ENCODE data around the gene PPP2R3B.
"Not testable (repeated sequence)": the region's sequence is repeated elsewhere in the genome, so short reads cannot be mapped to it uniquely, and the experiment has no call there.

The PPP2R3B gene

GRCh38 chrX:433771-434170 is 47.1 kb upstream of the PPP2R3B start:
- H2AFZ ChIP-seq (ENCODE audit: low read depth, low read length) = no peak overlapping the region
- H3K27me3 ChIP-seq (ENCODE audit: insufficient read depth, low read length, poor library complexity) = no peaks in the 10 kb centered on the region
- no peak for DNase-seq
- H3K9ac ChIP-seq (ENCODE audit: low read depth, low read length) = no peak overlapping the region
- no peaks in the 10 kb centered on the region for H3K9me3 ChIP-seq (ENCODE audit: insufficient read depth, low read length, severe bottlenecking)
- H3K4me2 ChIP-seq (ENCODE audit: insufficient read depth, low read length) = no peak overlapping the region
- TF ChIP-seq EZH2 (IDR thresholded peaks at IDR 0.05; ENCODE audit: borderline replicate concordance, low read depth, low read length, severe bottlenecking) (no peak), CTCF (IDR thresholded peaks at IDR 0.05; ENCODE audit: borderline replicate concordance, extremely low read depth, low read length, poor library complexity, severe bottlenecking) (no peak)
- H3K4me3 ChIP-seq (ENCODE audit: low read depth in 1 of 2, low read length in 2 of 2) = no peak overlapping the region
- no peaks in the 10 kb centered on the region for H4K20me1 ChIP-seq (ENCODE audit: insufficient read depth, low read length)
- H3K27ac ChIP-seq (ENCODE audit: low read length) = no peak overlapping the region
- H3K36me3 ChIP-seq (ENCODE audit: insufficient read depth, low read length) = no peaks in the 10 kb centered on the region
- no peak for ATAC-seq (ENCODE audit: insufficient read depth, low read depth)
- H3K79me2 ChIP-seq (ENCODE audit: insufficient read depth, low read length) = no peaks in the 10 kb centered on the region
- H3K4me1 ChIP-seq (ENCODE audit: insufficient read depth, low read length) = no peaks in the 10 kb centered on the region

DNA sequence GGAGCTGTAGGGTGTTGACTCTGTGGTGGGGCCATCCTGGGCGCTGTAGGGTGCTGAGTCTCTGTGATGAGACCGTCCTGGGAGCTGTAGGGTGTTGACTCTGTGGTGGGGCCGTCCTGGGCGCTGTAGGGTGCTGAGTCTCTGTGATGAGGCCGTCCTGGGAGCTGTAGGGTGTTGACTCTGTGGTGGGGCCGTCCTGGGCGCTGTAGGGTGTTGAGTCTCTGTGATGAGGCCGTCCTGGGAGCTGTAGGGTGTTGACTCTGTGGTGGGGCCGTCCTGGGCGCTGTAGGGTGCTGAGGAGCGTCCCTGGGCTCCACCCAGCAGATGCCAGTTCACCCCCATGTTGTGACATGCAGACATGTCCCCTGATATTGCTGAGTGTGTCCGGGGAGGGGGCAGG is 46.0 kb upstream of the PPP2R3B start:
- H3K27ac ChIP-seq (ENCODE audit: low read length); H3K36me3 ChIP-seq (ENCODE audit: insufficient read depth, low read length); DNase-seq; H3K9me3 ChIP-seq (ENCODE audit: insufficient read depth, low read length, severe bottlenecking); H3K4me2 ChIP-seq (ENCODE audit: insufficient read depth, low read length); H3K4me3 ChIP-seq (ENCODE audit: low read depth in 1 of 2, low read length in 2 of 2); ATAC-seq (ENCODE audit: insufficient read depth, low read depth); H3K27me3 ChIP-seq (ENCODE audit: insufficient read depth, low read length, poor library complexity); H2AFZ ChIP-seq (ENCODE audit: low read depth, low read length); H3K79me2 ChIP-seq (ENCODE audit: insufficient read depth, low read length); H3K4me1 ChIP-seq (ENCODE audit: insufficient read depth, low read length); H4K20me1 ChIP-seq (ENCODE audit: insufficient read depth, low read length); H3K9ac ChIP-seq (ENCODE audit: low read depth, low read length): not testable (repeated sequence)

- Histone ChIP-seq H3K4me1 (ENCODE audit: insufficient read depth, low read length) (no peaks in the 10 kb centered on the region), H3K27ac (ENCODE audit: low read length) (no peak overlapping the region)
Measured at GRCh38 chrX:431492-432111, 44.9 kb upstream of the PPP2R3B start.

GRCh38 chrX:431056-431455 is 44.3 kb upstream of the PPP2R3B start:
- Histone ChIP-seq H3K36me3 (ENCODE audit: insufficient read depth, low read length) (no peaks in the 10 kb centered on the region), H2AFZ (ENCODE audit: low read depth, low read length) (no peak overlapping the region), H3K4me1 (ENCODE audit: insufficient read depth, low read length) (no peaks in the 10 kb centered on the region), H3K27ac (ENCODE audit: low read length) (no peak overlapping the region), H3K27me3 (ENCODE audit: insufficient read depth, low read length, poor library complexity) (no peaks in the 10 kb centered on the region), H3K4me3 (ENCODE audit: low read depth in 1 of 2, low read length in 2 of 2) (no peak overlapping the region), H3K9me3 (ENCODE audit: insufficient read depth, low read length, severe bottlenecking) (no peaks in the 10 kb centered on the region), H3K4me2 (ENCODE audit: insufficient read depth, low read length) (no peak overlapping the region), H3K79me2 (ENCODE audit: insufficient read depth, low read length) (no peaks in the 10 kb centered on the region), H3K9ac (ENCODE audit: low read depth, low read length) (no peak overlapping the region), H4K20me1 (ENCODE audit: insufficient read depth, low read length) (no peaks in the 10 kb centered on the region)
- DNase-seq = no peak
- ATAC-seq (ENCODE audit: insufficient read depth, low read depth) = no peak
- TF ChIP-seq CTCF (IDR thresholded peaks at IDR 0.05; ENCODE audit: borderline replicate concordance, extremely low read depth, low read length, poor library complexity, severe bottlenecking) = no peak
- TF ChIP-seq EZH2 (IDR thresholded peaks at IDR 0.05; ENCODE audit: borderline replicate concordance, low read depth, low read length, severe bottlenecking) = no peak

More at GRCh38 chrX:431492-432111, 44.9 kb upstream of the PPP2R3B start:
- Histone ChIP-seq H2AFZ (ENCODE audit: low read depth, low read length) (no peak overlapping the region), H3K27me3 (ENCODE audit: insufficient read depth, low read length, poor library complexity) (no peaks in the 10 kb centered on the region), H4K20me1 (ENCODE audit: insufficient read depth, low read length) (no peaks in the 10 kb centered on the region), H3K4me2 (ENCODE audit: insufficient read depth, low read length) (no peak overlapping the region), H3K79me2 (ENCODE audit: insufficient read depth, low read length) (no peaks in the 10 kb centered on the region), H3K9ac (ENCODE audit: low read depth, low read length) (no peak overlapping the region), H3K4me3 (ENCODE audit: low read depth in 1 of 2, low read length in 2 of 2) (no peak overlapping the region), H3K9me3 (ENCODE audit: insufficient read depth, low read length, severe bottlenecking) (no peaks in the 10 kb centered on the region), H3K36me3 (ENCODE audit: insufficient read depth, low read length) (no peaks in the 10 kb centered on the region)
- DNase-seq (no peak), ATAC-seq (ENCODE audit: insufficient read depth, low read depth) (no peak)
- TF ChIP-seq CTCF (IDR thresholded peaks at IDR 0.05; ENCODE audit: borderline replicate concordance, extremely low read depth, low read length, poor library complexity, severe bottlenecking) (no peak), EZH2 (IDR thresholded peaks at IDR 0.05; ENCODE audit: borderline replicate concordance, low read depth, low read length, severe bottlenecking) (no peak)

All from DND-41 (cell line).